T-helper 2 cell treated with Interferon-gamma antibody and Interleukin-4, amounts not matched to agents 5 μg/mL and 100 μg/mL, for 36 hours (primary cell): ENCODE measurements around the gene TOP3A.
A peak's percentile ranks its signal among the peaks of the same experiment; 100 is the strongest.
"Not testable (repeated sequence)": the region's sequence is repeated elsewhere in the genome, so short reads cannot be mapped to it uniquely, and the experiment has no call there.

Experiments
- DNase-seq: peaks from one replicate; pipeline ENCODE4 v3.0.0; 2021; ENCODE audit warnings: low spot score
- H3K27ac Mint-ChIP-seq: one replicate; pipeline ENCODE4 v1.8.0; 2021; ENCODE audit warnings: mild to moderate bottlenecking, mixed read lengths
- H3K27me3 Mint-ChIP-seq: one replicate; pipeline ENCODE4 v1.8.0; 2021; ENCODE audit warnings: low read depth, mixed read lengths
- H3K36me3 Mint-ChIP-seq: one replicate; pipeline ENCODE4 v1.8.0; 2021; ENCODE audit warnings: low read depth, mixed read lengths
- H3K4me1 Mint-ChIP-seq: one replicate; pipeline ENCODE4 v1.8.0; 2021; ENCODE audit warnings: low read depth, mixed read lengths
- H3K4me3 Mint-ChIP-seq: one replicate; pipeline ENCODE4 v1.8.0; 2022; ENCODE audit warnings: mild to moderate bottlenecking, moderate library complexity, mixed read lengths
- H3K9me3 Mint-ChIP-seq: one replicate; pipeline ENCODE4 v1.8.0; 2021; ENCODE audit warnings: mixed read lengths

Gene TOP3A

GRCh38 chr17:18314731-18315561 lies at the start of gene TOP3A, which contains the start of gene SMCR8:
TSS of gene TOP3A (minus strand) at chr17:18314994. CDS start at chr17:18314778, 216 bp downstream.
TSS of gene SMCR8 (plus strand) at chr17:18315293. CDS start at chr17:18315790, 497 bp downstream.
- peak within 1 kb of the TSS; percentile 95 for H3K4me3 Mint-ChIP-seq
- H3K27me3 Mint-ChIP-seq: no peaks in the 10 kb centered on the region
- H3K9me3 Mint-ChIP-seq: no peaks in the 10 kb centered on the region
- peak within 1 kb of the TSS; percentile 99 for H3K27ac Mint-ChIP-seq
- DNase-seq: peak; percentile 97
- H3K36me3 Mint-ChIP-seq: peaks cover 52% of the 10 kb centered on the region
- peaks cover 60% of the 10 kb centered on the region for H3K4me1 Mint-ChIP-seq

GRCh38 chr17:18364166-18364565 lies 49.4 kb upstream of the TOP3A start:
- Mint-ChIP-seq H3K9me3 (no peaks in the 10 kb centered on the region), H3K27ac (no peak overlapping the region), H3K27me3 (no peaks in the 10 kb centered on the region), H3K4me3 (no peak overlapping the region), H3K4me1 (peaks cover 13% of the 10 kb centered on the region), H3K36me3 (peaks cover 12% of the 10 kb centered on the region)
- DNase-seq: no peak

- peaks cover 12% of the 10 kb centered on the region for H3K36me3 Mint-ChIP-seq
- H3K9me3 Mint-ChIP-seq: no peaks in the 10 kb centered on the region
- peaks cover 13% of the 10 kb centered on the region for H3K4me1 Mint-ChIP-seq
- peak; percentile 95 for DNase-seq
- no peaks in the 10 kb centered on the region for H3K27me3 Mint-ChIP-seq
- H3K27ac Mint-ChIP-seq: peak within 1 kb of the TSS; percentile 92
- peak within 1 kb of the TSS; percentile 93 for H3K4me3 Mint-ChIP-seq
Measured at GRCh38 chr17:18363101-18364049, 48.6 kb upstream of the TOP3A start, which contains the start of gene SHMT1. TSS of gene SHMT1 (minus strand) at chr17:18363550. CDS start at chr17:18355981, 7,569 bp downstream.

- DNase-seq: no peak
- Mint-ChIP-seq H3K4me1 (peaks cover 13% of the 10 kb centered on the region), H3K36me3 (peaks cover 12% of the 10 kb centered on the region), H3K9me3 (no peaks in the 10 kb centered on the region), H3K4me3 (peak overlapping the region; percentile 93), H3K27me3 (no peaks in the 10 kb centered on the region), H3K27ac (peak overlapping the region; percentile 67)
Measured at GRCh38 chr17:18362698-18363100, 47.9 kb upstream of the TOP3A start.

GRCh38 chr17:18361837-18362697 lies 47.3 kb upstream of the TOP3A start:
- Mint-ChIP-seq H3K4me3 (peak overlapping the region; percentile 93), H3K4me1 (peaks cover 13% of the 10 kb centered on the region), H3K27me3 (no peaks in the 10 kb centered on the region), H3K27ac (peak overlapping the region; percentile 67), H3K36me3 (peaks cover 12% of the 10 kb centered on the region), H3K9me3 (no peaks in the 10 kb centered on the region)
- no peak for DNase-seq

GRCh38 chr17:18360518-18360917 lies 45.7 kb upstream of the TOP3A start:
- H3K9me3 Mint-ChIP-seq: no peaks in the 10 kb centered on the region
- DNase-seq: no peak
- H3K27ac Mint-ChIP-seq: no peak overlapping the region
- peak overlapping the region; percentile 27 for H3K4me3 Mint-ChIP-seq
- H3K36me3 Mint-ChIP-seq: peaks cover 16% of the 10 kb centered on the region
- H3K27me3 Mint-ChIP-seq: no peaks in the 10 kb centered on the region
- peaks cover 13% of the 10 kb centered on the region for H3K4me1 Mint-ChIP-seq

GRCh38 chr17:18356624-18357023 lies 41.8 kb upstream of the TOP3A start:
- H3K27me3 Mint-ChIP-seq: no peaks in the 10 kb centered on the region
- H3K9me3 Mint-ChIP-seq: no peaks in the 10 kb centered on the region
- peaks cover under 1% of the 10 kb centered on the region for H3K4me1 Mint-ChIP-seq
- no peak overlapping the region for H3K27ac Mint-ChIP-seq
- DNase-seq: no peak
- H3K4me3 Mint-ChIP-seq: no peak overlapping the region
- H3K36me3 Mint-ChIP-seq: peaks cover 28% of the 10 kb centered on the region

- no peaks in the 10 kb centered on the region for H3K9me3 Mint-ChIP-seq
- H3K4me1 Mint-ChIP-seq: no peaks in the 10 kb centered on the region
- peaks cover 22% of the 10 kb centered on the region for H3K36me3 Mint-ChIP-seq
- DNase-seq: no peak
- H3K4me3 Mint-ChIP-seq: no peak overlapping the region
- no peaks in the 10 kb centered on the region for H3K27me3 Mint-ChIP-seq
- no peak overlapping the region for H3K27ac Mint-ChIP-seq
Measured at GRCh38 chr17:18353541-18353940, 38.7 kb upstream of the TOP3A start.

- H3K27me3 Mint-ChIP-seq: no peaks in the 10 kb centered on the region
- H3K4me1 Mint-ChIP-seq: peaks cover 6% of the 10 kb centered on the region
- peaks cover 58% of the 10 kb centered on the region for H3K36me3 Mint-ChIP-seq
- H3K9me3 Mint-ChIP-seq: no peaks in the 10 kb centered on the region
- DNase-seq: no peak
- peak overlapping the region; percentile 7 for H3K4me3 Mint-ChIP-seq
- H3K27ac Mint-ChIP-seq: peak overlapping the region; percentile 26
Measured at GRCh38 chr17:18344021-18344420, 29.2 kb upstream of the TOP3A start.

- no peak overlapping the region for H3K4me3 Mint-ChIP-seq
- H3K4me1 Mint-ChIP-seq: peaks cover 6% of the 10 kb centered on the region
- DNase-seq: no peak
- H3K27ac Mint-ChIP-seq: no peak overlapping the region
- H3K27me3 Mint-ChIP-seq: no peaks in the 10 kb centered on the region
- H3K9me3 Mint-ChIP-seq: no peaks in the 10 kb centered on the region
- peaks cover 60% of the 10 kb centered on the region for H3K36me3 Mint-ChIP-seq
Measured at GRCh38 chr17:18339933-18340332, 25.1 kb upstream of the TOP3A start.

GRCh38 chr17:18338158-18338557 lies 23.4 kb upstream of the TOP3A start:
- H3K36me3 Mint-ChIP-seq: peaks cover 57% of the 10 kb centered on the region
- H3K4me3 Mint-ChIP-seq, H3K4me1 Mint-ChIP-seq, H3K27ac Mint-ChIP-seq, H3K9me3 Mint-ChIP-seq, H3K27me3 Mint-ChIP-seq, DNase-seq: not testable (repeated sequence)

GRCh38 chr17:18332909-18333489 lies 18.2 kb upstream of the TOP3A start:
- Mint-ChIP-seq H3K4me1 (peaks cover 8% of the 10 kb centered on the region), H3K27ac (no peak overlapping the region), H3K27me3 (no peaks in the 10 kb centered on the region), H3K4me3 (no peak overlapping the region), H3K36me3 (peaks cover 54% of the 10 kb centered on the region), H3K9me3 (no peaks in the 10 kb centered on the region)
- DNase-seq: no peak

- H3K27ac Mint-ChIP-seq: peak overlapping the region; percentile 84
- H3K4me3 Mint-ChIP-seq: no peak overlapping the region
- no peak for DNase-seq
- H3K27me3 Mint-ChIP-seq: no peaks in the 10 kb centered on the region
- H3K9me3 Mint-ChIP-seq: no peaks in the 10 kb centered on the region
- peaks cover 8% of the 10 kb centered on the region for H3K4me1 Mint-ChIP-seq
- peaks cover 52% of the 10 kb centered on the region for H3K36me3 Mint-ChIP-seq
Measured at GRCh38 chr17:18331879-18332278, 17.1 kb upstream of the TOP3A start.
